Stimulated activated CD8-positive, alpha-beta memory T cell treated with anti-CD3 and anti-CD28 coated beads, Interleukin-4, amount 100 ng/mL, for 4 hours (primary cell): ENCODE measurements around the gene KLK2.
"Not testable (repeated sequence)": the region's sequence is repeated elsewhere in the genome, so short reads cannot be mapped to it uniquely, and the experiment has no call there.

ENCODE experiments used
- DNase-seq, 2 donors: peaks; one replicate each; pipeline ENCODE4 v3.0.0-alpha.2; 2020; ENCODE audit warnings: low read depth in 2 of 2, low spot score in 1 of 2

Gene KLK2

DNA sequence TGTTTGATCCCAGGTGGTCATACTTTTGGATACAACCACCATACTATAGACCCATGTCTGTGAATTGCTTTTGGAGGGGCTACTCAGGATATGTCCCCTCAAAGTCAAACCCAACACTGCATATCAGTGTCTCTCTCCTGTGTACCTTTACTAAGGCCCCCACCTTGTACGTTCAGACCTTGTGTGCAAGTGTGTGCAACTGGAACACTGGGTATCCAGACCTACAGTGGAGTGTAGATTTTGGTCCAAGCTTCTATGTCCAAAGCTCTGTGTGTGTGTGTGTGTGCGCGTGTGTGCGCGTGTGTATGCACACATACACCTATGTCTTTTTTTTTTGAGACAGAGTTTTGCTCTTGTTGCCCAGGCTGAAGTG, 18.0 kb downstream of the KLK2 start:
- DNase-seq, result no peak

DNA sequence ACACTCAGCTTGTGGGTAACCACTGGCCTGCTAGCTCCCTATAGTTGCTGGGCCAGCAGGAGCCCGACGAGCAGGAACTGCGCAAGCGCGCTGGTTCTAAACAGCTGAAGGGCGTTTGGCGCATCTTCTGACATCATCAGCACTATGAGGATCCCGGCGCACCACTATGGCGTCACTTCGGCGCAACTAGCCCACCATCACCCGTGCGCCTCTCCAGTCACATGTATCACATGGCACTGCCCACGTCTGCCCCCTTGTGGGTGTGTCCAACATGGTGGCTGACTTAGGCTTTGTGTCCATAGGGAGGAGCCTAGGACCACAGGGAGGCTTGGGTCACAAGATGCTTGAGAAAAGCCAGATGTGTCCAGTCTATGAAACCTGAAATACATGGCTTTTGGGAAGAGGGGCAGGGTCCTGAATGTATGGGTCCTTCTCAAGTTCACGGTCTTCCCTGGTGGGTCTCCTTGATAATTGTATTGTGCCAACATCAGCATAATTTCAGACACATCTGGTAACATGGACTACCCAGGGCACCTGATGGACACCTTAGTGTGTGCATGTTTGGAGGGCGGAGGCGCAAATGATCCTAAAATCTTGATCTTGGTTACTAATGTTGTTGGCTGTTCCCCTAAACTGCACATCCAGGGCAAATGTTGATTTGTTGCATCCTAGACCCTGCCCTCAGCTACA, 20.0 kb downstream of the KLK2 start:
- no peak for DNase-seq

GRCh38 chr19:50894478-50895356, 21.5 kb downstream of the KLK2 start:
- no peak for DNase-seq

DNA sequence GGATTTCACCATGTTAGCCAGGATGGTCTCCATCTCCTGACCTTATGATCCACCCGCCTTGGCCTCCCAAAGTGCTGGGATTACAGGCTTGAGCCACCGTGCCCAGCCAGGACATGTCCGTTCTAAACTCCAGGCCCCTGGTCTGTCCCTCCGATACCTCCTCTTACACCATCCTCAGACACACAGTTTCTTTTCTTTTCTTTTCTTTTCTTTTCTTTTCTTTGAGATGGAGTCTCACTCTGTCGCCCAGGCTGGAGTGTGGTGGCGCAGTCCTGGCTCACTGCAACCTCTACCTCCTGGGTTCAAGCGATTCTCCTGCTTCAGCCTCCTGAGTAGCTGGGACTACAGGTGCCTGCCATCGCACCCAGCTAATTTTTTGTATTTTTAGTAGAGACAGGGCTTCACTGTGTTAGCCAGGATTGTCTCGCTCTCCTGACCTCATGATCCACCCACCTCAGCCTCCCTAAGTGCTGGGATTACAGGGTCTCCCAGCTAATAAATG, 22.9 kb downstream of the KLK2 start:
- not testable (repeated sequence) for DNase-seq

DNA sequence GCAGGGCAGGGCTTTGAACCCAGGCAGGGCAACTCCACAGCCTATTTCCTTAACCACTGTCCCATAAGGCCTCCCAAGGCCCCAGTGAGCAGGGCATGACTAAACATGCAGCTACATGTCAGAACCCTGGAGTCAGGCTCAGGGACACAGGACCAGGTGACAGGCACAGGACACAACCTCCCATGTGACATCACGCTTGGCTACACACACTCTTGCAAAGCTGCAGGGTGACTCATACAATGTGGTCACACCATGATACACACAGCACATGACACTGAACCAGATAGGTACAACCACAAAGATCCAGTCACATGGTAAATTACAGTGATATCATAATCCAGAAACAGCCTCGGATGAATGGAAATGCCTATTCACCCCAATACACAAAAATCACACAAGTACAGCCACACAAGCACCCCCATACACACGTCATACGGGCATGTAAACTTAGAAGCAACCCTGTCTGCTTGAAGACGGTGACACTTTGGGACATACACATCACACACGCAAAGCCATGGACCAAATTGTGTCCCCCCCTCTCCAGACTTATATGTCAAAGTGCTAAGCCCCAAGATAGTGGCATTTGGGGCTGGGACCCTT, 23.5 kb downstream of the KLK2 start:
- DNase-seq, result no peak

GRCh38 chr19:50897191-50897607, 24.0 kb downstream of the KLK2 start:
- DNase-seq, result no peak

- DNase-seq, result no peak
Measured at GRCh38 chr19:50897612-50898011, 24.4 kb downstream of the KLK2 start.

- no peak for DNase-seq
Measured at GRCh38 chr19:50898018-50898417, 24.8 kb downstream of the KLK2 start.

- DNase-seq, result no peak
Measured at GRCh38 chr19:50899569-50899968, 26.3 kb downstream of the KLK2 start.

DNA sequence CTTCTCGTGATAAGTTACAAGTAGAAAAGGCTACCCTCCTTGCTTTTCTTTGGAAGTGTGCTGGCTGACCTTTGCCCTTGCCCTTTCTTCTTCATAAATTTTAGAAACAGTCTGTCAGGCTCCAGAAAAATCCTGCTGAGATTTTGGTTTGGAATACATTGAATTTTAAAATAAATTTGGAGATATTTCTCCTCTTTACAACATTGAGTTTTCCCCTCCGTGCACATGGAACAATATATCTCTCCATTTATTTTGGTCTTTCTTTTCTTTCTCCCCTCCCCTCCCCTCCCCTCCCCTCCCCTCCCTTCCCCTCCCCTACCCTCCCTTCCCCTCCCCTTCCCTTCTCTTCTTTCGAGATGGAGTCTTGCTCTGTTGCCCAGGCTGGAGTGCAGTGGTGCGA, 29.4 kb downstream of the KLK2 start:
- DNase-seq, result no peak

DNA sequence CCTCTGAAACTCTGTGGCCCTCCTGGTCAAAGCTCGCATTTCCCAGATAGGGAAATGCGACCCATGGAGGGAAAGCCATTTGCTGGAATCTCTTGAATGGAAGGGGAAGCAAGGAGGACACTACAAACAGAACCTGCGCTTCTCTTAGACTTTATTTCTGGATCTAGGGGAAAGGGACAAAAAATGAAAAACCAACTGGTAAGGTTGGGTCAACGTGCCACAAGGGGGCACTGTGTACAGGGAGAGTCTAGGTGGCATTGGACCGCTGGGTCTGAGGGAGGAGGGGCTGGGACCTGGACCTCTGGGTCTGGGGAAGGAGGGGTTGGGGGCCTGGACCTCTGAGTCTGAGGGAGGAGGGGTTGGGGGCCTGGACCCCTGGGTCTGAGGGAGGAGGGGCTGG, 33.0 kb downstream of the KLK2 start:
- DNase-seq, result no peak

DNA sequence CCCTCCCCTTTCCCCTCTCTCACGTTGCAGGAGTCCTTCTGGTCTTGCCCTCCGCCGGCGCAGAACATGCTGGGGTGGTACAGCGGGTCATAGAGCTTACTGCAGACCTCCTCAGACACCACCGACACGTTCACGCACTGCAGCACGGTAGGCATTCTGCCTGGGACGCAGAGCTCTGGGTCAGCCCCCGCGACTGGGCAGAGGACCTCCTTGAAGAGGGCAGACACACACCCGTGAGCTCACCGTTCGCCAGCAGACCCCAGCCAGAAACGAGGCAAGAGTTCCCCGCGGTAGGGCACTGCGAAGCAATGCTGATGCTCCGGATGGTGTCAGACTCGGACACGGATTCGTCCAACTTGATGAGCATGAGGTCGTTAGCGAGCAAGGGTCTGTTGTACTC, 35.1 kb downstream of the KLK2 start:
- no peak for DNase-seq

GRCh38 chr19:50909240-50910070, 36.2 kb downstream of the KLK2 start:
- no peak for DNase-seq

DNA sequence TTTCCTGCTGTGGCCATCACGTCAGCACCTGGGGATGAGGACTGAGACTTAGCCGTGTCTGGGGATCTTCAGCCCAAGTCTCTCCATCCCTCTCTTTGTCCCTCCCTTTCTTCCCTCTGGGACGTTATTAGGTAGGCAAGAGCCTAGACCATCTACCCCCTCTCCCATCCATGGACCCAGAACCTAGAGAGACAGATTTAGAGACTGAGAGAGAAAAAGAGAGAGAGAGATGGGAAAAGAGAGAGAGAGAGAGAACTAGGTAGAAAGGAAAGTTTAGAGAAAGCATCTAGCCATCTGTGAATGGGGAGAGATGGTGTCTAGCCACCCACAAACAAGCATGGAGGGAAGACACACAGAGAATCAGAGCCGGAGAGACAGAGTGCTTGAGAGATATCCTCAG, 37.5 kb downstream of the KLK2 start:
- DNase-seq, result no peak

- no peak for DNase-seq
Measured at GRCh38 chr19:50911206-50912101, 38.2 kb downstream of the KLK2 start, which contains the start of gene KLK4. Gene KLK4 (minus strand): TSS chr19:50911395. CDS start chr19:50910738, 657 bp downstream.

DNA sequence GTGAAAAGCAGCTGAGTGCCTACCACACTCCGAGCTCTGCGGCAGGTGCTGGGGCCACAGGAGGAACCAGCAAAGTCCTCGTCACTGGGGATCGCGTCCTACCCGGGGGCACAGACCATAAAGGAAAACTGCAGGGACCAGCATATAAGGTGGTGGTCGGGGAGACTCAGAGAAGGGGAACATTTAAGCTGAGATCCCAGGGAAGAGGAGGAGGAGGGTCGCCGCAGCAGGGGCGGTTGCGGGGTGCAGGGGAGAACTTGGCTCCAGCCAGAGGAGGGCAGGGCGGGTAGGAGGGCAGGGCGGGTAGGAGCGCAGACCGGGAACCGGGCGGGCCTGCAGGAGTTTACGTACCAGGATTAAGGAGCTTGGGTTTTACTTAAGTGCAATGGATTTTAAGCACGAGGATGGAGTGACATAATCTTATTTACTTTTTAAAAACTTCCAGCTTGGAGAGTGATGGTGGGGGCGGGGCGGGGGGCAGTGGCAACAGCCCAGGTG, 38.9 kb downstream of the KLK2 start:
- DNase-seq, result no peak

DNA sequence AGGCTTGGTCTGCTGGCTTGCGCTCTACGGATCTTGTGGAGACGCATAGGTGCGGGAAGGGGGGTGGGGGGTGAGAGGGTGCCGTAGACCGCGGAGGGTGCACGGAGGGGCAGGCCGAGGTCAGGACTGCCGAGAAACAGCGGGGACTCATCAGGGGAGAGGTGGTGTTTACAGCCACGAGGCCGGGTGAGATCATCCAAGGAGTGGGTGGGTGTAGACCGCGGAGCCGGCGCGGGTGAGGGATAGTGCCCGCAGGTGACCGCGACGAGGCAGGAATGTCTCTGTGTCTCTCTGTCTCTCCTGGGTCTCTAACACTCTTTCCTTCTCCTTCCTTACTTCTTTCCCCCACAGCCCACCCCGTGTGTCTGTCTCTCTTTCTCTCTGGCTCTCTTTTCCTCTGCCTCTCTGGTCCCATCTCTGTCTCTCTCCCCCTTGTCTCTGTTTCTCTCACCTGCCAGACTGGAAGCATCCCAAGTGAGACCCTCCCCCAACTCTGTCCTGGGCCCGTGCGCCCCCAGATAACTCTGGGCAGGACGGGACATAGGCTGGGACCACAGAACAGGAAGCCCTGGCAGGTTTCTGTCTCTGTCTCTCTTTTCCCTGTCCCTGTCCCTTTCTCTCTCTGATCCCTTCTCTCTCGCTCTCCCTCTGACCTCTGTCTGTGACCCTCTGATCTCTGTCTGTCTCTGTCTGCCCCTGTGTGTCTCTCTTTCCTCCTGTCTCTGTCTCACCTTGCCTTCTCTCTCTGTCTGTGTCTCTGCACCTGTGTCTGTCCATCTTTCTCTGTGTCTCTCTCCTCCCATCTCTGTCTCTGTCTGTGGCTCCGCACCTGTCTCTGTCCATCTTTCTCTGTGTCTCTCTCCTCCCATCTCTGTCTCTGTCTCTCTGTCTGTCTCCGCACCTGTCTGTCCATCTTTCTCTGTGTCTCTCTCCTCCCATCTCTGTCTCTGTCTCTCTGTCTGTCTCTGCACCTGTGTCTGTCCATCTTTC, 39.8 kb downstream of the KLK2 start:
- DNase-seq, result no peak

- no peak for DNase-seq
Measured at GRCh38 chr19:50916069-50916468, 42.8 kb downstream of the KLK2 start.
